SU-DHL-6 (cell line): ENCODE results near the gene ZGLP1.

Experiments
- EZH2phosphoT487 ChIP-seq: fragments of 200-600 bp; sonication (generic), shearing (Covaris generic); conservative IDR thresholded peaks from 2 replicates; pipeline ENCODE4 v1.6.1; 2018; ENCODE audit warnings: mild to moderate bottlenecking, antibody characterized with exemption, low read length, moderate library complexity, mixed read lengths
- TF ChIP-seq, protein P1 (sequence below): fragments of 200-600 bp; sonication (generic); IDR thresholded peaks from one replicate; pipeline ENCODE4 v1.5.1; 2017; ENCODE audit warnings: antibody characterized with exemption, mild to moderate bottlenecking, low read length, moderate library complexity; ENCODE audit not compliant: insufficient read depth, poor library complexity, severe bottlenecking

GRCh38 chr19:10284960-10285278 is 24.7 kb downstream of the ZGLP1 start:
- TF ChIP-seq, protein P1, sequence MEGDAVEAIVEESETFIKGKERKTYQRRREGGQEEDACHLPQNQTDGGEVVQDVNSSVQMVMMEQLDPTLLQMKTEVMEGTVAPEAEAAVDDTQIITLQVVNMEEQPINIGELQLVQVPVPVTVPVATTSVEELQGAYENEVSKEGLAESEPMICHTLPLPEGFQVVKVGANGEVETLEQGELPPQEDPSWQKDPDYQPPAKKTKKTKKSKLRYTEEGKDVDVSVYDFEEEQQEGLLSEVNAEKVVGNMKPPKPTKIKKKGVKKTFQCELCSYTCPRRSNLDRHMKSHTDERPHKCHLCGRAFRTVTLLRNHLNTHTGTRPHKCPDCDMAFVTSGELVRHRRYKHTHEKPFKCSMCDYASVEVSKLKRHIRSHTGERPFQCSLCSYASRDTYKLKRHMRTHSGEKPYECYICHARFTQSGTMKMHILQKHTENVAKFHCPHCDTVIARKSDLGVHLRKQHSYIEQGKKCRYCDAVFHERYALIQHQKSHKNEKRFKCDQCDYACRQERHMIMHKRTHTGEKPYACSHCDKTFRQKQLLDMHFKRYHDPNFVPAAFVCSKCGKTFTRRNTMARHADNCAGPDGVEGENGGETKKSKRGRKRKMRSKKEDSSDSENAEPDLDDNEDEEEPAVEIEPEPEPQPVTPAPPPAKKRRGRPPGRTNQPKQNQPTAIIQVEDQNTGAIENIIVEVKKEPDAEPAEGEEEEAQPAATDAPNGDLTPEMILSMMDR = no peak
- TF ChIP-seq EZH2phosphoT487 = no peak
